ENCODE measurements around the gene SPATA13.
A peak's percentile ranks its signal among the peaks of the same experiment; 100 is the strongest.

SPATA13 gene

GRCh38 chr13:24223341-24224231 lies 63.1 kb downstream of the SPATA13 start:
- no peak for DNase-seq (ENCODE audit: low read depth in 3 of 3)

GRCh38 chr13:24224232-24224680 lies 63.7 kb downstream of the SPATA13 start:
- no peak for DNase-seq (ENCODE audit: low read depth in 3 of 3)

- no peak for DNase-seq (ENCODE audit: low read depth in 3 of 3)
These were observed 64.5 kb downstream of the SPATA13 start for GRCh38 chr13:24225062-24225461.

- no peak for DNase-seq (ENCODE audit: low read depth in 3 of 3)
These were observed 65.4 kb downstream of the SPATA13 start for GRCh38 chr13:24225930-24226329.

- no peak for DNase-seq (ENCODE audit: low read depth in 3 of 3)
These were observed 66.2 kb downstream of the SPATA13 start for GRCh38 chr13:24226762-24227161.

GRCh38 chr13:24228852-24229458 lies 68.4 kb downstream of the SPATA13 start:
- no peak for DNase-seq (ENCODE audit: low read depth in 3 of 3)

- DNase-seq (ENCODE audit: low read depth in 3 of 3): no peak
These were observed 70.0 kb downstream of the SPATA13 start for GRCh38 chr13:24230428-24231072.

GRCh38 chr13:24231377-24231776 lies 70.9 kb downstream of the SPATA13 start:
- DNase-seq (ENCODE audit: low read depth in 3 of 3): no peak

GRCh38 chr13:24232037-24232436 lies 71.5 kb downstream of the SPATA13 start:
- no peak for DNase-seq (ENCODE audit: low read depth in 3 of 3)

GRCh38 chr13:24232474-24232873 lies 72.0 kb downstream of the SPATA13 start:
- no peak for DNase-seq (ENCODE audit: low read depth in 3 of 3)

- no peak for DNase-seq (ENCODE audit: low read depth in 3 of 3)
These were observed 72.9 kb downstream of the SPATA13 start for GRCh38 chr13:24233351-24233901.

- DNase-seq (ENCODE audit: low read depth in 3 of 3): no peak
These were observed 73.8 kb downstream of the SPATA13 start for GRCh38 chr13:24234200-24234915.

- no peak for DNase-seq (ENCODE audit: low read depth in 3 of 3)
These were observed 76.8 kb downstream of the SPATA13 start for GRCh38 chr13:24237356-24237755.

GRCh38 chr13:24241336-24241735 lies 80.8 kb downstream of the SPATA13 start:
- no peak for DNase-seq (ENCODE audit: low read depth in 3 of 3)

GRCh38 chr13:24242100-24242499 lies 81.6 kb downstream of the SPATA13 start:
- DNase-seq (ENCODE audit: low read depth in 3 of 3): no peak

GRCh38 chr13:24243302-24243701 lies 82.8 kb downstream of the SPATA13 start:
- DNase-seq (ENCODE audit: low read depth in 3 of 3): no peak

GRCh38 chr13:24244802-24245201 lies 84.3 kb downstream of the SPATA13 start:
- no peak for DNase-seq (ENCODE audit: low read depth in 3 of 3)

- DNase-seq (ENCODE audit: low read depth in 3 of 3): no peak
These were observed 86.5 kb downstream of the SPATA13 start for GRCh38 chr13:24247016-24247415.

GRCh38 chr13:24249624-24250023 lies 89.1 kb downstream of the SPATA13 start:
- no peak for DNase-seq (ENCODE audit: low read depth in 3 of 3)

GRCh38 chr13:24250376-24251057 lies 90.0 kb downstream of the SPATA13 start:
- DNase-seq (ENCODE audit: low read depth in 3 of 3): no peak

GRCh38 chr13:24251525-24251924 lies 91.0 kb downstream of the SPATA13 start:
- DNase-seq (ENCODE audit: low read depth in 3 of 3): peak; percentile 47 to 76 (median 62)

Measured in stimulated activated CD4-positive, alpha-beta T cell treated with anti-CD3 and anti-CD28 coated beads, TNF-alpha, amount 100 ng/mL, for 48 hours (primary cell).